Sigmoid colon (tissue), 7 donors: ENCODE measurements around the gene TOMM7. TPM values are rescaled to one million over a fixed set of nuclear protein-coding genes. Genes with fewer than 3 reads are reported as not detected.

Source experiments
- DNase-seq: peaks from one replicate; pipeline ENCODE4 v3.0.0-alpha.2; 2019
- H3K27ac ChIP-seq, 4 donors: fragments of 200-600 bp; sonication (generic); one replicate each; pipeline ENCODE4 v1.5.1; 2016 to 2019; ENCODE audit warnings: mild to moderate bottlenecking in 1 of 4
- H3K27me3 ChIP-seq, 3 donors: fragments of 200-600 bp; sonication (generic); one replicate each; pipeline ENCODE4 v1.5.1; 2019; ENCODE audit warnings: mild to moderate bottlenecking in 1 of 3
- H3K36me3 ChIP-seq, 4 donors: fragments of 200-600 bp; sonication (generic); one replicate each; pipeline ENCODE4 v1.5.1; 2016 to 2019
- H3K4me1 ChIP-seq, 4 donors: fragments of 200-600 bp; sonication (generic); one replicate each; pipeline ENCODE4 v1.5.1; 2017 to 2019
- H3K4me3 ChIP-seq, 4 donors: fragments of 200-600 bp; sonication (generic); one replicate each; pipeline ENCODE4 v1.5.1; 2017 to 2019; ENCODE audit warnings: mild to moderate bottlenecking in 2 of 4, moderate library complexity in 1 of 4
- H3K9me3 ChIP-seq, 4 donors: fragments of 200-600 bp in 3 of 4; sonication (generic) in 3 of 4; one replicate each; pipeline versions ENCODE4 v1.5.1 to v1.6.1; 2013 to 2019
- CTCF ChIP-seq, 4 experiments: fragments of 450-650 bp in 3 of 4; fragments of 200-600 bp in 1 of 4; IDR thresholded peaks; one replicate each; pipeline ENCODE4 v1.5.1; 2016 to 2019; ENCODE audit warnings: antibody characterized with exemption in 4 of 4, mild to moderate bottlenecking in 3 of 4, moderate library complexity in 2 of 4
- EP300 ChIP-seq, 4 donors: sonication (generic); formaldehyde crosslinking; IDR thresholded peaks; one replicate each; pipeline ENCODE4 v1.6.1; 2017; ENCODE audit warnings: antibody characterized with exemption in 4 of 4
- POLR2A ChIP-seq, 2 donors: fragments of 450-650 bp; IDR thresholded peaks; one replicate each; pipeline ENCODE4 v1.6.1; 2016; ENCODE audit warnings: antibody characterized with exemption in 2 of 2, mild to moderate bottlenecking in 2 of 2, moderate library complexity in 2 of 2
- POLR2AphosphoS5 ChIP-seq, 4 donors: sonication (generic); formaldehyde crosslinking; IDR thresholded peaks; one replicate each; pipeline ENCODE4 v1.6.1; 2017; ENCODE audit warnings: antibody characterized with exemption in 4 of 4
- WGBS, 2 donors: extraction: QIAGEN DNeasy Blood & Tissue Kit; methylation state at CpG; one replicate each; pipeline ENCODE4 v1.1.7; 2013; 5-methylcytosine and 5-hydroxymethylcytosine counted together
- intact Hi-C: fragments of 100-400 bp; cut with DNase I; formaldehyde crosslinking; loops from one replicate; pipeline ENCODE4 v1.15.1; 2023
- polyA plus RNA-seq, 3 donors: library from polyadenylated mRNA; stranded (reverse); fragments of 200-250 nt; gene quantifications; one replicate each; pipeline ENCODE4 v1.2.3, GENCODE V29; 2013
- total RNA-seq, 4 donors: library from RNA; depleted of rRNA; stranded (reverse); fragments of >200 nt; gene quantifications; one replicate each; pipeline ENCODE4 v1.1.0, GENCODE V29; 2016
- donor health status: healthy with polysubstance abuse.
- donor health status: Bipolar disorder and iron deficiency.
- donor health status: healthy.

The TOMM7 gene
- total and polyA plus RNA-seq, 7 donors, result 148 to 625 (median 326) TPM

- WGBS, 2 donors, result 67 to 85% methylated on average over 5 of the region's 5 CpGs
- Histone ChIP-seq H3K4me1 (peaks cover 0 to 6% (median 0%) of the 10 kb centered on the region in 4 donors), H3K9me3 (no peaks in the 10 kb centered on the region), H3K4me3 (no peak overlapping the region), H3K36me3 (no peaks in the 10 kb centered on the region), H3K27ac (no peak overlapping the region), H3K27me3 (no peaks in the 10 kb centered on the region)
- TF ChIP-seq CTCF (IDR thresholded peaks at IDR 0.05) (no peak), POLR2A (IDR thresholded peaks at IDR 0.05) (no peak), EP300 (IDR thresholded peaks at IDR 0.05) (no peak), POLR2AphosphoS5 (IDR thresholded peaks at IDR 0.05) (no peak)
- DNase-seq, result no peak
- intact Hi-C loops, result no loop called here
Observed at GRCh38 chr7:22831602-22832305, 9.1 kb upstream of the TOMM7 start.

DNA sequence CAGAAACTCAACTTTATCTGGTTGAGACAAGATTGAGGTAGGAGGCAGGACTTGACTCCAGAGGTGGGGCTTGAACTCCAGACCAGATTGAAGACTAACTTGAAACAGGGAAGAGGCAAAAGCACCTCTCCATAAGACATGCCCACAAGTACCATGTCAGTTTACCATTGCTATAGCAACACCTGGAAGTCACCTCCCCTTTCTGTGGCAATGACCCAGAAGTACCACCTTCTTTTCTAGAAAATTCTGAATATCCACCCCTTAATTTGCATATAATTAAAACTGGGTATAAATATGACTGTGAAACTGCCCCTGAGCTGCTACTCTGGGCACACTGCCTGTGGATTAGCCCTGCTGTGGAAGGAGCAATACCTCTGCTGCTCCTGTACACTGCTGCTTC lies 4.9 kb upstream of the TOMM7 start:
- intact Hi-C loops, result no loop called here
- no peak overlapping the region for H3K4me3 ChIP-seq
- DNase-seq, result no peak
- H3K27me3 ChIP-seq, result no peaks in the 10 kb centered on the region
- no peak overlapping the region for H3K27ac ChIP-seq
- H3K9me3 ChIP-seq, result no peaks in the 10 kb centered on the region
- H3K36me3 ChIP-seq, result no peaks in the 10 kb centered on the region
- peaks cover 0 to 5% (median 2%) of the 10 kb centered on the region in 4 donors for H3K4me1 ChIP-seq
- TF ChIP-seq POLR2A (IDR thresholded peaks at IDR 0.05) (no peak), EP300 (IDR thresholded peaks at IDR 0.05) (no peak), POLR2AphosphoS5 (IDR thresholded peaks at IDR 0.05) (no peak), CTCF (IDR thresholded peaks at IDR 0.05) (no peak)

- TF ChIP-seq POLR2A (IDR thresholded peaks at IDR 0.05) (no peak), POLR2AphosphoS5 (IDR thresholded peaks at IDR 0.05) (no peak), CTCF (IDR thresholded peaks at IDR 0.05) (no peak), EP300 (IDR thresholded peaks at IDR 0.05) (no peak)
- intact Hi-C loops, result no loop called here
- Histone ChIP-seq H3K36me3 (no peaks in the 10 kb centered on the region), H3K4me3 (no peak overlapping the region), H3K27me3 (no peaks in the 10 kb centered on the region), H3K9me3 (no peaks in the 10 kb centered on the region), H3K27ac (no peak overlapping the region), H3K4me1 (peaks cover 0 to 9% (median 6%) of the 10 kb centered on the region in 4 donors)
- no peak for DNase-seq
- WGBS, 2 donors, result 47 to 82% methylated on average over 2 of the region's 2 CpGs
Observed at GRCh38 chr7:22826593-22826992, 3.9 kb upstream of the TOMM7 start.

GRCh38 chr7:22824760-22825159 lies 2.1 kb upstream of the TOMM7 start:
- TF ChIP-seq POLR2AphosphoS5 (IDR thresholded peaks at IDR 0.05) (no peak), CTCF (IDR thresholded peaks at IDR 0.05) (no peak), POLR2A (IDR thresholded peaks at IDR 0.05) (no peak), EP300 (IDR thresholded peaks at IDR 0.05) (no peak)
- peaks cover 0 to 26% (median 23%) of the 10 kb centered on the region in 4 donors for H3K4me1 ChIP-seq
- H3K9me3 ChIP-seq, result no peaks in the 10 kb centered on the region
- H3K27me3 ChIP-seq, result no peaks in the 10 kb centered on the region
- intact Hi-C loops, result no loop called here
- no peak overlapping the region for H3K27ac ChIP-seq
- peaks cover 0 to 4% (median 0%) of the 10 kb centered on the region in 4 donors for H3K36me3 ChIP-seq
- DNase-seq, result no peak
- H3K4me3 ChIP-seq, result no peak overlapping the region
- WGBS, 2 donors, result 91 to 93% methylated on average over 2 of the region's 2 CpGs
